ENCODE measurements around the gene PACSIN2. TPM values are rescaled to one million over a fixed set of nuclear protein-coding genes. Genes with fewer than 3 reads are reported as not detected.
"Not testable (repeated sequence)": the region's sequence is repeated elsewhere in the genome, so short reads cannot be mapped to it uniquely, and the experiment has no call there.

The PACSIN2 gene
- total and polyA plus RNA-seq, 2 of the 13 experiments (the other 11 are each of a cell fraction or from before 2014, with no cell fraction given) = 54.1 to 68.8 TPM

DNA sequence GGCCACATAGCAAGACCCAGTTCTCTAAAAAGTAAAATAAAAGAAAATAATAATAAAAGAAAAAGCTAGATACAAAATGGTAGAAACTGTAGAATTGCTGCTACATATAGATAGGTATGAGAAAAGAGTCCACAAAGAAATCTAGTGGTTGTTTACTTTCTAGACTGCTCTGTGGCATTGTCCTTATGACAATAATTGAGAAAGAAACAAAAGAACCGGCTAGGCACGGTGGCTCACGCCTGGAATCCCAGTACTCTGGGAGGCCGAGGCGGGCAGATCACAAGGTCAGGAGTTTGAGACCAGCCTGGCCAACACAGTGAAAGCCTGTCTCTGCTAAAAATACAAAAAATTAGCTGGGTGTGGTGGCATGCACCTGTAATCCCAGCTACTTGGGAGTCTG, 1.2 kb upstream of the PACSIN2 start:
- peaks cover 72% of the 10 kb centered on the region for H3K4me1 ChIP-seq (ENCODE audit: insufficient read depth, low read length)
- FAIRE-seq; CTCF ChIA-PET (ENCODE audit: low intra/inter-chr PET ratio, low total read pairs); H3K27me3 ChIP-seq (ENCODE audit: control insufficient read depth in 1 of 2, insufficient read depth in 2 of 2, low read length in 2 of 2); DNase-seq (ENCODE audit: low spot score); in situ Hi-C loops (cut with HindIII; ENCODE audit: extremely low pct_ligation_motif_present, low pct_unique_long_range_greater_than_20kb); intact Hi-C loops (cut with micrococcal nuclease; ENCODE audit: unreplicated experiment); BruUV-seq (replicated peaks); ATAC-seq; H2AFZ ChIP-seq (ENCODE audit: low read length); H3K36me3 ChIP-seq (replicated peaks in 1 of 2; ENCODE audit: control insufficient read depth in 1 of 2, insufficient read depth in 2 of 2, low read length in 2 of 2); H3K9me3 ChIP-seq (ENCODE audit: low read length); TF ChIP-seq SOX6 (IDR thresholded peaks at IDR 0.05): not testable (repeated sequence)
- H3K9ac ChIP-seq (ENCODE audit: insufficient read depth, low read depth, low read length) = peak overlapping the region; percentile 79; the same call in 1 of the 2 replicates
- TF ChIP-seq SOX5 (CRISPR knock-in tag; IDR thresholded peaks at IDR 0.05; ENCODE audit: borderline replicate concordance) (peak; percentile 70; the same call in 1 of the 2 replicates), SOX13 (IDR thresholded peaks at IDR 0.05) (peak; percentile 24; the same call in 1 of the 2 replicates), SOX13 (CRISPR knock-in tag; conservative IDR thresholded peaks at IDR 0.05 in 1 of 2, IDR thresholded peaks at IDR 0.05 in 1 of 2) (peak in 1 of 2 experiments; percentile 76; a peak in 2 of 4 replicates), SOX6 (CRISPR knock-in tag; IDR thresholded peaks at IDR 0.05) (0 out of 2 replicates have a peak, but pooled peaks have one; percentile 16)
- TF ChIP-seq, protein P1, sequence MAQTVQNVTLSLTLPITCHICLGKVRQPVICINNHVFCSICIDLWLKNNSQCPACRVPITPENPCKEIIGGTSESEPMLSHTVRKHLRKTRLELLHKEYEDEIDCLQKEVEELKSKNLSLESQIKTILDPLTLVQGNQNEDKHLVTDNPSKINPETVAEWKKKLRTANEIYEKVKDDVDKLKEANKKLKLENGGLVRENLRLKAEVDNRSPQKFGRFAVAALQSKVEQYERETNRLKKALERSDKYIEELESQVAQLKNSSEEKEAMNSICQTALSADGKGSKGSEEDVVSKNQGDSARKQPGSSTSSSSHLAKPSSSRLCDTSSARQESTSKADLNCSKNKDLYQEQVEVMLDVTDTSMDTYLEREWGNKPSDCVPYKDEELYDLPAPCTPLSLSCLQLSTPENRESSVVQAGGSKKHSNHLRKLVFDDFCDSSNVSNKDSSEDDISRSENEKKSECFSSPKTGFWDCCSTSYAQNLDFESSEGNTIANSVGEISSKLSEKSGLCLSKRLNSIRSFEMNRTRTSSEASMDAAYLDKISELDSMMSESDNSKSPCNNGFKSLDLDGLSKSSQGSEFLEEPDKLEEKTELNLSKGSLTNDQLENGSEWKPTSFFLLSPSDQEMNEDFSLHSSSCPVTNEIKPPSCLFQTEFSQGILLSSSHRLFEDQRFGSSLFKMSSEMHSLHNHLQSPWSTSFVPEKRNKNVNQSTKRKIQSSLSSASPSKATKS (CRISPR knock-in tag; IDR thresholded peaks at IDR 0.05) = 0 out of 2 replicates have a peak, but pooled peaks have one; percentile 0
- peaks cover 36% of the 10 kb centered on the region for H3K79me2 ChIP-seq (ENCODE audit: insufficient read depth, low read length)
- peak overlapping the region; percentile 84 for H3K4me2 ChIP-seq (ENCODE audit: low read depth, low read length)
- peaks cover 20% of the 10 kb centered on the region for H4K20me1 ChIP-seq (ENCODE audit: insufficient read depth, low read length)
- POLR2A ChIA-PET = interaction anchor here (0.6 to 8.7 kb wide), 12 partner anchors 11 to 159 kb away, joined by 3 to 185 read pairs (median 10); partner anchors contain the start of gene ARFGAP3
- peak overlapping the region; percentile 65 to 78 (median 67); a peak in 3 of 6 replicates for H3K4me3 ChIP-seq (replicated peaks in 1 of 3; ENCODE audit: insufficient read depth in 1 of 3, low read depth in 2 of 3, low read length in 3 of 3)
- peak overlapping the region; percentile 66 for H3K27ac ChIP-seq (ENCODE audit: extremely low read length, insufficient read depth, low read length)
- 41% methylated on average over 5 of the region's 5 CpGs for WGBS (ENCODE audit: low lambda C conversion rate)
